Stimulated activated CD4-positive, alpha-beta T cell treated with anti-CD3 and anti-CD28 coated beads, Interleukin-12 subunit alpha, Interleukin-12 subunit beta, amount 100 ng/mL, for 24 hours (primary cell): ENCODE results near the gene MAGEA9B.
"Not testable (repeated sequence)": the region's sequence is repeated elsewhere in the genome, so short reads cannot be mapped to it uniquely, and the experiment has no call there.

Experiments used
- DNase-seq, 2 experiments: peaks; one replicate each; pipeline ENCODE4 v3.0.0-alpha.2; 2020; ENCODE audit warnings: low read depth in 2 of 2

MAGEA9B gene

DNA sequence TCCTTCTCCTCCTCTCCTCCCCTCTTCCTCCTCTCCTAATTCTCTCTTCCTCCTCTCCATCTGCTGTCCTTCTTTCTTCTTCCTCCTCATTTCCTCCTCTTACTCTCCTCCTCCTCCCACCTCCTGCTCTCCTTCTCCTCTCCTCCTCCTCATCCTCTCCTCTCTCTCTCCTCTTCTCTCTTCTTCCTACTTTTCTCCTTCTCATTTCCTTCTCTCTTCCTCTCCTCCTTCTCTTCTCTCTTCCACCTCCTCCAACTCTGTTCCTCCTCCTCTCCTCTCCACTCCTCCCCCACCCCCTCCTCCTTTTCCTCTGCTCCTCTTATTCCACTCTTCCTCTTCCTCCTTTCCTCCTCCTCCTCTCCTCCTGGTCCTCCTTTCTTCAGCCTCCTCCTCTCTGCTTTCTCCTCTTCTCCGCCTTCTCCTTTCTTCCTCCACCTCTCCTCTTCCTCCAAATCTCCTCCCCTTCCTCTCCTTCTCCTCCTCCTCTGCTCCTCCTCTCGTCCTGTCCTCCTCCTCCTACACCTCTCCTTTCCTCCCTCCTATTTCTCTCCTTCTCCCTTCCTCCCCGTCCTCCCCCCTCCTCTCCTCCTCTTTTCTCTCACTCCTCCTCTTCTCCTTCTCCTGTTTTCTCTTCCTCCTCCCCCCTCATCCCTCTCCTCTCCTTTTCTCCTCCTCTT is 52.2 kb downstream of the MAGEA9B start:
- DNase-seq = not testable (repeated sequence)

DNA sequence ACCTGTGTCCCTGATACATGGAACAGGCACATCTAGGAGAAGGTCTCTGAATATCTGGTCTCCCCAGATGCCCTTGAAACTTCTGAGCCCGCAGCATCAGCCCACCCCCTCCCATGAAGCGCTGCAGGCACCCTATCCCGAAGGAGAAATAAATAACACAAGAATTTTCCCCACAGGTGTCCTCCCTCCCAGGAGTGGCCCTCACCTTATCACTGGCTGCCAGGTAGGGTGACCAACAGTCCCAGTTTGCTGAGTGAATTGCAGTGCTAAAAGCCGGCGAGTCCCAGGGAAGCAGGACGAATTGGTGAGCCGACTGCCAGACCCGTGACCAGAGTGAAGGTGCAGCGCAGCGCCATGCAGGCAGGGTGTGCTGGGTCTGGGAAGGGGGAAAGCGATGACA is 53.3 kb downstream of the MAGEA9B start:
- DNase-seq = not testable (repeated sequence)

DNA sequence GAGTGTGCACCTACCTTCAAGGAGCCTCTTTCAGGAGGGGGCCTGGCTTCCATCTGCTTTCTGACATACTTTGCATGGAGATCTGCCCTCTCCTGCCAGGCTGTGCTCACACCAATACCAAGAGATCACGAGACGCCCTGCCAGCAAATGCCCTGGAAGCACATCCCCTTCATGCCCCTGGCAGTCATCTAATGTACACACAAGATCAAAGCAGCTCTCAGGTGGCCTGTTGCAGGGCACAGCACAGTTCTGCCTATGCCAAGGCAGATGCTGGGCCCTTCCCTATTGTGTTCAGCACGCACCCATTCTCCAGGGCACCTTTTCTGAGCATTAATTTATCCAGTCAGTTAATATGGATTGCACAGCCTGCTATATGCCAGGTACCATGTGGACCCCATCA is 54.4 kb downstream of the MAGEA9B start:
- DNase-seq = not testable (repeated sequence)
